Measurements from ENCODE around the gene ISOC1.

DNA sequence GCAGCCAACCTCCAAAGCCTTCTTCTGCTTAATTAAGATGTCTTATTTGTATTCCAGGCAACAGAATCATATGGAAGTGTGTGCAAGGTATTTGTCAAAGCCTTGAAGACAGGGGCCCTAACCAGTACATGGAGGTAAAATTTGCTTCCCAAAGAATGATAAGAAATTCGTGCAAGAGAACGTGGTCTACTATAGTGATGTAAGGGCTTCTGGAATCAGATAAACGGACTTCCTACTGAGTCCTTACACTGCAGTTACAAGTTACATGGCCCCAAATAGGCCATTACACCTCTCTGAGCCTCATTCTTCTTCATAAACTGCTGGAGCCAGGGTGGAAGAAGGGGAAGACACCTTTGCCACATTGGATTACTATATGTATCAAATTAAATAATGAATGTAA is 15.9 kb upstream of the ISOC1 start:
- TF ChIP-seq CTCF (conservative IDR thresholded peaks at IDR 0.05; ENCODE audit: low read depth, low read length) (no peak), EZH2 (IDR thresholded peaks at IDR 0.05; ENCODE audit: borderline replicate concordance, low read depth, low read length, poor library complexity, severe bottlenecking) (no peak)

Data from A673 (cell line).